Measurements from ENCODE around the gene SLC35D3. TPM values are rescaled to one million over a fixed set of nuclear protein-coding genes. Genes with fewer than 3 reads are reported as not detected.

The SLC35D3 gene
- total RNA-seq, 1 experiment from 2014 or later, result 0.39 TPM

DNA sequence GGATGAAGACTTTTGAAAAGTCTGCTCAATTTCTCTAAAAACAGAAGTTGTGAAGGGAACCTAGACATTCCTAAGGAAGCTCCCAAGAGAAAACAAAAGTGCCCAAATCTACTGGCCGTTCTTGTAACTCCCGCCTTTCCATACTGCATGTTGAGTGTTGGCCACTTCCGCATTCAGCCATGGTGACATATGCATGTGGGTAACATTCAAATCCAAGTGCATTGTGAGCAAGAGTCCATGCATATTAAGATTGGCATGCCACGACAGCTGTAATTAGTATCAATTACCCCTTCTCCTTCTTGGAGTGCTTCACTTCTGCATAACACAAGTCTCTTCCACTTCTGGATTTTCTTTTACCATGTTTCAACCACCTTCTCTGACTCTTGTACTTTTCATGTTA lies 8.4 kb downstream of the SLC35D3 start:
- Mint-ChIP-seq H3K4me3 (no peak overlapping the region), H3K27me3 (ENCODE audit: low read depth) (peaks cover 14% of the 10 kb centered on the region; the same call in 1 of the 2 replicates), H3K4me1 (peaks cover 36% of the 10 kb centered on the region), H3K27ac (no peak overlapping the region), H3K36me3 (no peaks in the 10 kb centered on the region), H3K9me3 (0 out of 2 replicates have a peak, but pooled peaks cover 4% of the 10 kb centered on the region)
- ATAC-seq (no peak), DNase-seq (ENCODE audit: low spot score) (no peak)
- ChIA-PET CTCF (no interaction called here), POLR2A (no interaction called here)
- no peak for TF ChIP-seq HMGA2 (CRISPR knock-in tag; IDR thresholded peaks at IDR 0.05)
- TF ChIP-seq JUN (CRISPR knock-in tag; IDR thresholded peaks at IDR 0.05), result no peak
- TF ChIP-seq, protein P1, sequence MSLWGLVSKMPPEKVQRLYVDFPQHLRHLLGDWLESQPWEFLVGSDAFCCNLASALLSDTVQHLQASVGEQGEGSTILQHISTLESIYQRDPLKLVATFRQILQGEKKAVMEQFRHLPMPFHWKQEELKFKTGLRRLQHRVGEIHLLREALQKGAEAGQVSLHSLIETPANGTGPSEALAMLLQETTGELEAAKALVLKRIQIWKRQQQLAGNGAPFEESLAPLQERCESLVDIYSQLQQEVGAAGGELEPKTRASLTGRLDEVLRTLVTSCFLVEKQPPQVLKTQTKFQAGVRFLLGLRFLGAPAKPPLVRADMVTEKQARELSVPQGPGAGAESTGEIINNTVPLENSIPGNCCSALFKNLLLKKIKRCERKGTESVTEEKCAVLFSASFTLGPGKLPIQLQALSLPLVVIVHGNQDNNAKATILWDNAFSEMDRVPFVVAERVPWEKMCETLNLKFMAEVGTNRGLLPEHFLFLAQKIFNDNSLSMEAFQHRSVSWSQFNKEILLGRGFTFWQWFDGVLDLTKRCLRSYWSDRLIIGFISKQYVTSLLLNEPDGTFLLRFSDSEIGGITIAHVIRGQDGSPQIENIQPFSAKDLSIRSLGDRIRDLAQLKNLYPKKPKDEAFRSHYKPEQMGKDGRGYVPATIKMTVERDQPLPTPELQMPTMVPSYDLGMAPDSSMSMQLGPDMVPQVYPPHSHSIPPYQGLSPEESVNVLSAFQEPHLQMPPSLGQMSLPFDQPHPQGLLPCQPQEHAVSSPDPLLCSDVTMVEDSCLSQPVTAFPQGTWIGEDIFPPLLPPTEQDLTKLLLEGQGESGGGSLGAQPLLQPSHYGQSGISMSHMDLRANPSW (CRISPR knock-in tag; conservative IDR thresholded peaks at IDR 0.05; ENCODE audit: low read depth), result no peak
- TF ChIP-seq ATF1 (CRISPR knock-in tag; IDR thresholded peaks at IDR 0.05), result no peak
- TF ChIP-seq, protein P2, sequence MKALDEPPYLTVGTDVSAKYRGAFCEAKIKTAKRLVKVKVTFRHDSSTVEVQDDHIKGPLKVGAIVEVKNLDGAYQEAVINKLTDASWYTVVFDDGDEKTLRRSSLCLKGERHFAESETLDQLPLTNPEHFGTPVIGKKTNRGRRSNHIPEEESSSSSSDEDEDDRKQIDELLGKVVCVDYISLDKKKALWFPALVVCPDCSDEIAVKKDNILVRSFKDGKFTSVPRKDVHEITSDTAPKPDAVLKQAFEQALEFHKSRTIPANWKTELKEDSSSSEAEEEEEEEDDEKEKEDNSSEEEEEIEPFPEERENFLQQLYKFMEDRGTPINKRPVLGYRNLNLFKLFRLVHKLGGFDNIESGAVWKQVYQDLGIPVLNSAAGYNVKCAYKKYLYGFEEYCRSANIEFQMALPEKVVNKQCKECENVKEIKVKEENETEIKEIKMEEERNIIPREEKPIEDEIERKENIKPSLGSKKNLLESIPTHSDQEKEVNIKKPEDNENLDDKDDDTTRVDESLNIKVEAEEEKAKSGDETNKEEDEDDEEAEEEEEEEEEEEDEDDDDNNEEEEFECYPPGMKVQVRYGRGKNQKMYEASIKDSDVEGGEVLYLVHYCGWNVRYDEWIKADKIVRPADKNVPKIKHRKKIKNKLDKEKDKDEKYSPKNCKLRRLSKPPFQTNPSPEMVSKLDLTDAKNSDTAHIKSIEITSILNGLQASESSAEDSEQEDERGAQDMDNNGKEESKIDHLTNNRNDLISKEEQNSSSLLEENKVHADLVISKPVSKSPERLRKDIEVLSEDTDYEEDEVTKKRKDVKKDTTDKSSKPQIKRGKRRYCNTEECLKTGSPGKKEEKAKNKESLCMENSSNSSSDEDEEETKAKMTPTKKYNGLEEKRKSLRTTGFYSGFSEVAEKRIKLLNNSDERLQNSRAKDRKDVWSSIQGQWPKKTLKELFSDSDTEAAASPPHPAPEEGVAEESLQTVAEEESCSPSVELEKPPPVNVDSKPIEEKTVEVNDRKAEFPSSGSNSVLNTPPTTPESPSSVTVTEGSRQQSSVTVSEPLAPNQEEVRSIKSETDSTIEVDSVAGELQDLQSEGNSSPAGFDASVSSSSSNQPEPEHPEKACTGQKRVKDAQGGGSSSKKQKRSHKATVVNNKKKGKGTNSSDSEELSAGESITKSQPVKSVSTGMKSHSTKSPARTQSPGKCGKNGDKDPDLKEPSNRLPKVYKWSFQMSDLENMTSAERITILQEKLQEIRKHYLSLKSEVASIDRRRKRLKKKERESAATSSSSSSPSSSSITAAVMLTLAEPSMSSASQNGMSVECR (CRISPR knock-in tag; IDR thresholded peaks at IDR 0.05; ENCODE audit: borderline replicate concordance), result no peak
- TF ChIP-seq, protein P3, sequence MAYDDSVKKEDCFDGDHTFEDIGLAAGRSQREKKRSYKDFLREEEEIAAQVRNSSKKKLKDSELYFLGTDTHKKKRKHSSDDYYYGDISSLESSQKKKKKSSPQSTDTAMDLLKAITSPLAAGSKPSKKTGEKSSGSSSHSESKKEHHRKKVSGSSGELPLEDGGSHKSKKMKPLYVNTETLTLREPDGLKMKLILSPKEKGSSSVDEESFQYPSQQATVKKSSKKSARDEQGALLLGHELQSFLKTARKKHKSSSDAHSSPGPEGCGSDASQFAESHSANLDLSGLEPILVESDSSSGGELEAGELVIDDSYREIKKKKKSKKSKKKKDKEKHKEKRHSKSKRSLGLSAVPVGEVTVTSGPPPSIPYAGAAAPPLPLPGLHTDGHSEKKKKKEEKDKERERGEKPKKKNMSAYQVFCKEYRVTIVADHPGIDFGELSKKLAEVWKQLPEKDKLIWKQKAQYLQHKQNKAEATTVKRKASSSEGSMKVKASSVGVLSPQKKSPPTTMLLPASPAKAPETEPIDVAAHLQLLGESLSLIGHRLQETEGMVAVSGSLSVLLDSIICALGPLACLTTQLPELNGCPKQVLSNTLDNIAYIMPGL (CRISPR knock-in tag; IDR thresholded peaks at IDR 0.05), result no peak
- TF ChIP-seq, protein P4, sequence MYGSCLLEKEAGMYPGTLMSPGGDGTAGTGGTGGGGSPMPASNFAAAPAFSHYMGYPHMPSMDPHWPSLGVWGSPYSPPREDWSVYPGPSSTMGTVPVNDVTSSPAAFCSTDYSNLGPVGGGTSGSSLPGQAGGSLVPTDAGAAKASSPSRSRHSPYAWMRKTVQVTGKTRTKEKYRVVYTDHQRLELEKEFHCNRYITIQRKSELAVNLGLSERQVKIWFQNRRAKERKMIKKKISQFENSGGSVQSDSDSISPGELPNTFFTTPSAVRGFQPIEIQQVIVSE (CRISPR knock-in tag; IDR thresholded peaks at IDR 0.05; ENCODE audit: borderline replicate concordance), result no peak
- no peak for TF ChIP-seq ZNF671 (CRISPR knock-in tag; IDR thresholded peaks at IDR 0.05)

DNA sequence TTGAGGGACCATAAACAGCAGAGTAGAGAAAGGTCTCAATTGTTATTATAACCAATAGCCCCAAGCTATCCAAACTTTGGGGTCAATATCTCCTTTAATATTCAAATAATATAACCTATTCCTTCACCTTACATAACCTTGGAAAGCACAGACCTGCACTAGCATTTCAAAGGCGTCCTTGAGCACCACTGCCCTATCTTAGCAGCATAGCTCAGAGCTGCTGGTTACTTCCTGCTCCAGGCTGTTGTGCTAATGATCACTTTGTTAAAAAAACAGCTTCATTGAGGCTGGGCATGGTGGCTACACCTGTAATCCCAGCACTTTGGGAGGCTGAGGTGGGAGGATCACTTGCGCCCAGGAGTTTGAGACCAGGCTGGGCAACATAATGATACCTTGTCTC lies 10.5 kb downstream of the SLC35D3 start:
- no peak for DNase-seq (ENCODE audit: low spot score)
- POLR2A ChIA-PET, result no interaction called here
- TF ChIP-seq RORB (CRISPR knock-in tag; IDR thresholded peaks at IDR 0.05), result no peak
- TF ChIP-seq SOX15 (CRISPR knock-in tag; IDR thresholded peaks at IDR 0.05), result no peak
- TF ChIP-seq RELA (CRISPR knock-in tag; IDR thresholded peaks at IDR 0.05; ENCODE audit: borderline replicate concordance), result no peak
- TF ChIP-seq, protein P5, sequence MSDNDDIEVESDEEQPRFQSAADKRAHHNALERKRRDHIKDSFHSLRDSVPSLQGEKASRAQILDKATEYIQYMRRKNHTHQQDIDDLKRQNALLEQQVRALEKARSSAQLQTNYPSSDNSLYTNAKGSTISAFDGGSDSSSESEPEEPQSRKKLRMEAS (CRISPR knock-in tag; IDR thresholded peaks at IDR 0.05), result no peak
- TF ChIP-seq, protein P6, sequence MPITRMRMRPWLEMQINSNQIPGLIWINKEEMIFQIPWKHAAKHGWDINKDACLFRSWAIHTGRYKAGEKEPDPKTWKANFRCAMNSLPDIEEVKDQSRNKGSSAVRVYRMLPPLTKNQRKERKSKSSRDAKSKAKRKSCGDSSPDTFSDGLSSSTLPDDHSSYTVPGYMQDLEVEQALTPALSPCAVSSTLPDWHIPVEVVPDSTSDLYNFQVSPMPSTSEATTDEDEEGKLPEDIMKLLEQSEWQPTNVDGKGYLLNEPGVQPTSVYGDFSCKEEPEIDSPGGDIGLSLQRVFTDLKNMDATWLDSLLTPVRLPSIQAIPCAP (CRISPR knock-in tag; IDR thresholded peaks at IDR 0.05), result no peak
- TF ChIP-seq FOXJ3 (CRISPR knock-in tag; IDR thresholded peaks at IDR 0.05; ENCODE audit: borderline replicate concordance), result no peak
- no peak for TF ChIP-seq EMX1 (CRISPR knock-in tag; IDR thresholded peaks at IDR 0.05)
- TF ChIP-seq, protein P1 (CRISPR knock-in tag; conservative IDR thresholded peaks at IDR 0.05; ENCODE audit: low read depth), result no peak
- TF ChIP-seq, protein P7, sequence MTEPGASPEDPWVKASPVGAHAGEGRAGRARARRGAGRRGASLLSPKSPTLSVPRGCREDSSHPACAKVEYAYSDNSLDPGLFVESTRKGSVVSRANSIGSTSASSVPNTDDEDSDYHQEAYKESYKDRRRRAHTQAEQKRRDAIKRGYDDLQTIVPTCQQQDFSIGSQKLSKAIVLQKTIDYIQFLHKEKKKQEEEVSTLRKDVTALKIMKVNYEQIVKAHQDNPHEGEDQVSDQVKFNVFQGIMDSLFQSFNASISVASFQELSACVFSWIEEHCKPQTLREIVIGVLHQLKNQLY (CRISPR knock-in tag; IDR thresholded peaks at IDR 0.05), result no peak

More for the DNA sequence above, 10.5 kb downstream of the SLC35D3 start:
- H3K4me1 Mint-ChIP-seq, result peaks cover 33% of the 10 kb centered on the region
- 0 out of 2 replicates have a peak, but pooled peaks cover 4% of the 10 kb centered on the region for H3K9me3 Mint-ChIP-seq
- H3K27ac Mint-ChIP-seq, result no peak overlapping the region
- no peak overlapping the region for H3K4me3 Mint-ChIP-seq
- CTCF ChIA-PET, result interaction anchor here (0.9 to 1.4 kb wide), 3 partner anchors 11 to 288 kb away, joined by 3 to 6 read pairs (median 4); no protein-coding TSS in a partner anchor
- ATAC-seq, result peak; percentile 78
- H3K36me3 Mint-ChIP-seq, result no peaks in the 10 kb centered on the region
- peaks cover 9% of the 10 kb centered on the region for H3K27me3 Mint-ChIP-seq (ENCODE audit: low read depth)
